Lung (tissue), 12 donors: ENCODE data around the gene TMEM117. TPM values are rescaled to one million over a fixed set of nuclear protein-coding genes. Genes with fewer than 3 reads are reported as not detected.

Experiments used
- ATAC-seq: fragments of 200-7000 bp; cut with Tn5 transposase; one replicate; pipeline ENCODE4 v1.9.1; 2020; ENCODE audit warnings: moderate number of reproducible peaks; ENCODE audit not compliant: insufficient read depth, low FRiP score
- DNase-seq, 3 donors: peaks; one replicate each; pipeline ENCODE4 v3.0.0-alpha.2; 2013 to 2017
- H3K27ac ChIP-seq, 2 donors: one replicate each; pipeline ENCODE4 v1.5.1; 2013; ENCODE audit warnings: mild to moderate bottlenecking in 2 of 2, moderate library complexity in 2 of 2, control low read depth in 1 of 2, inconsistent platforms in 1 of 2, low read depth in 1 of 2, low read length in 1 of 2
- H3K27me3 ChIP-seq, 3 donors: one replicate each; pipeline ENCODE4 v1.5.1; 2013; ENCODE audit warnings: low read length in 2 of 3; ENCODE audit not compliant: control insufficient read depth in 3 of 3, insufficient read depth in 3 of 3
- H3K36me3 ChIP-seq, 4 donors: one replicate each; pipeline ENCODE4 v1.5.1; 2013; ENCODE audit warnings: low read length in 4 of 4, mild to moderate bottlenecking in 1 of 4, moderate library complexity in 1 of 4; ENCODE audit not compliant: control insufficient read depth in 4 of 4, insufficient read depth in 4 of 4
- H3K4me1 ChIP-seq, 5 donors: one replicate each; pipeline ENCODE4 v1.5.1; 2013; ENCODE audit warnings: low read length in 5 of 5, mild to moderate bottlenecking in 2 of 5, moderate library complexity in 1 of 5; ENCODE audit not compliant: control insufficient read depth in 5 of 5, insufficient read depth in 5 of 5
- H3K4me3 ChIP-seq: one replicate; pipeline ENCODE4 v1.5.1; 2013; ENCODE audit warnings: mild to moderate bottlenecking, control low read depth, moderate library complexity
- H3K9ac ChIP-seq, 2 donors: one replicate each; pipeline ENCODE4 v1.5.1; 2013; ENCODE audit warnings: low read length in 2 of 2, control low read depth in 1 of 2; ENCODE audit not compliant: insufficient read depth in 1 of 2
- H3K9me3 ChIP-seq, 4 donors: one replicate each; pipeline ENCODE4 v1.5.1; 2013; ENCODE audit warnings: low read length in 3 of 4, mild to moderate bottlenecking in 1 of 4, moderate library complexity in 1 of 4; ENCODE audit not compliant: control insufficient read depth in 4 of 4, insufficient read depth in 3 of 4
- CTCF ChIP-seq: IDR thresholded peaks from 2 replicates; pipeline ENCODE4 v1.5.1; 2012; ENCODE audit warnings: mild to moderate bottlenecking; ENCODE audit errors: control extremely low read depth, extremely low read depth
- WGBS, 2 donors: extraction: QIAGEN DNeasy Blood & Tissue Kit; methylation state at CpG; one replicate each; pipeline ENCODE4 v1.1.7; 2013; 5-methylcytosine and 5-hydroxymethylcytosine counted together
- polyA plus RNA-seq, 2 donors: library from polyadenylated mRNA; stranded (reverse); fragments of 200-250 nt; gene quantifications; one replicate each; pipeline ENCODE4 v1.2.1, GENCODE V29; 2013
- total RNA-seq, 2 donors: library from RNA; depleted of rRNA in 1 of 2; stranded (reverse); fragments of >200 nt in 1 of 2; gene quantifications; one replicate each; pipeline ENCODE4 v1.2.1, GENCODE V29; 2014 to 2021
- donor health status: control.
- donor health status: control.
- donor health status: Bipolar disorder and iron deficiency.
- donor health status: healthy.
- donor health status: DM: yes; HTN: yes; CAD: no.

TMEM117 gene
- total and polyA plus RNA-seq, 4 donors, result 1.2 to 6.1 (median 2.3) TPM

- no peaks in the 10 kb centered on the region for H3K36me3 ChIP-seq
- DNase-seq, result no peak
- peaks cover 0 to 4% (median 0%) of the 10 kb centered on the region in 4 donors for H3K9me3 ChIP-seq
- no peaks in the 10 kb centered on the region for H3K27me3 ChIP-seq
- no peak overlapping the region for H3K4me3 ChIP-seq
- H3K27ac ChIP-seq, result no peak overlapping the region
- TF ChIP-seq CTCF, result no peak
- no peak for ATAC-seq
- H3K9ac ChIP-seq, result no peak overlapping the region
- WGBS, 2 donors, result 91 to 92% methylated on average over 2 of the region's 2 CpGs
- peaks cover 0 to 3% (median 0%) of the 10 kb centered on the region in 5 donors for H3K4me1 ChIP-seq
These were observed 313.1 kb downstream of the TMEM117 start for GRCh38 chr12:44148936-44149335.

- H3K4me3 ChIP-seq, result no peak overlapping the region
- WGBS, 2 donors, result 66 to 79% methylated on average over 5 of the region's 5 CpGs
- H3K27ac ChIP-seq, result no peak overlapping the region
- H3K9me3 ChIP-seq, result no peaks in the 10 kb centered on the region
- no peak for TF ChIP-seq CTCF
- peaks cover 0 to 10% (median 3%) of the 10 kb centered on the region in 5 donors for H3K4me1 ChIP-seq
- no peaks in the 10 kb centered on the region for H3K36me3 ChIP-seq
- DNase-seq, result peak; percentile 45 to 92 (median 90)
- no peak for ATAC-seq
- no peak overlapping the region for H3K9ac ChIP-seq
- H3K27me3 ChIP-seq, result no peaks in the 10 kb centered on the region
These were observed 318.2 kb downstream of the TMEM117 start for GRCh38 chr12:44154128-44154527.

- H3K9ac ChIP-seq, result no peak overlapping the region
- ATAC-seq (no peak), DNase-seq (no peak)
- no peak overlapping the region for H3K4me3 ChIP-seq
- H3K36me3 ChIP-seq, result no peaks in the 10 kb centered on the region
- peaks cover 0 to 10% (median 3%) of the 10 kb centered on the region in 5 donors for H3K4me1 ChIP-seq
- no peak for TF ChIP-seq CTCF
- no peaks in the 10 kb centered on the region for H3K27me3 ChIP-seq
- no peaks in the 10 kb centered on the region for H3K9me3 ChIP-seq
- no peak overlapping the region for H3K27ac ChIP-seq
- 68 to 83% methylated on average over 2 of the region's 2 CpGs for WGBS, 2 donors
These were observed 319.5 kb downstream of the TMEM117 start for GRCh38 chr12:44155358-44155757.

GRCh38 chr12:44157359-44157758 lies 321.5 kb downstream of the TMEM117 start:
- Histone ChIP-seq H3K9ac (no peak overlapping the region), H3K27me3 (no peaks in the 10 kb centered on the region), H3K4me1 (peaks cover 0 to 10% (median 3%) of the 10 kb centered on the region in 5 donors), H3K4me3 (no peak overlapping the region), H3K36me3 (peaks cover 0 to 1% (median 0%) of the 10 kb centered on the region in 4 donors), H3K9me3 (no peaks in the 10 kb centered on the region), H3K27ac (no peak overlapping the region)
- DNase-seq, result no peak
- no peak for TF ChIP-seq CTCF
- 60 to 73% methylated on average over 2 of the region's 2 CpGs for WGBS, 2 donors
- no peak for ATAC-seq
